Stimulated activated naive CD8-positive, alpha-beta T cell treated with anti-CD3 and anti-CD28 coated beads, Interleukin-15, Interleukin-2, amounts not matched to agents 100 ng/mL and 50 ng/mL, for 24 hours (primary cell): ENCODE results near the gene RNF130.

Source experiments
- H3K27ac Mint-ChIP-seq: one replicate; pipeline ENCODE4 v1.8.0; 2021; ENCODE audit warnings: mild to moderate bottlenecking, mixed read lengths
- H3K27me3 Mint-ChIP-seq: one replicate; pipeline ENCODE4 v1.8.0; 2021; ENCODE audit warnings: mixed read lengths
- H3K36me3 Mint-ChIP-seq: one replicate; pipeline ENCODE4 v1.8.0; 2021; ENCODE audit warnings: low read depth, mixed read lengths
- H3K4me1 Mint-ChIP-seq: one replicate; pipeline ENCODE4 v1.8.0; 2021; ENCODE audit warnings: low read depth, mixed read lengths
- H3K4me3 Mint-ChIP-seq: one replicate; pipeline ENCODE4 v1.8.0; 2021; ENCODE audit warnings: mild to moderate bottlenecking, mixed read lengths
- H3K9me3 Mint-ChIP-seq: one replicate; pipeline ENCODE4 v1.8.0; 2021; ENCODE audit warnings: mixed read lengths

RNF130 gene, protein sequence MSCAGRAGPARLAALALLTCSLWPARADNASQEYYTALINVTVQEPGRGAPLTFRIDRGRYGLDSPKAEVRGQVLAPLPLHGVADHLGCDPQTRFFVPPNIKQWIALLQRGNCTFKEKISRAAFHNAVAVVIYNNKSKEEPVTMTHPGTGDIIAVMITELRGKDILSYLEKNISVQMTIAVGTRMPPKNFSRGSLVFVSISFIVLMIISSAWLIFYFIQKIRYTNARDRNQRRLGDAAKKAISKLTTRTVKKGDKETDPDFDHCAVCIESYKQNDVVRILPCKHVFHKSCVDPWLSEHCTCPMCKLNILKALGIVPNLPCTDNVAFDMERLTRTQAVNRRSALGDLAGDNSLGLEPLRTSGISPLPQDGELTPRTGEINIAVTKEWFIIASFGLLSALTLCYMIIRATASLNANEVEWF

GRCh38 chr5:180071531-180072255, at the start of gene RNF130:
TSS of gene RNF130 (minus strand) at chr5:180071759. CDS start at chr5:180071702, 57 bp downstream.
- Mint-ChIP-seq H3K9me3 (peaks cover 3% of the 10 kb centered on the region), H3K4me1 (peaks cover 24% of the 10 kb centered on the region), H3K27me3 (no peaks in the 10 kb centered on the region), H3K27ac (peak within 1 kb of the TSS; percentile 66), H3K36me3 (no peaks in the 10 kb centered on the region), H3K4me3 (peak within 1 kb of the TSS; percentile 88)

DNA sequence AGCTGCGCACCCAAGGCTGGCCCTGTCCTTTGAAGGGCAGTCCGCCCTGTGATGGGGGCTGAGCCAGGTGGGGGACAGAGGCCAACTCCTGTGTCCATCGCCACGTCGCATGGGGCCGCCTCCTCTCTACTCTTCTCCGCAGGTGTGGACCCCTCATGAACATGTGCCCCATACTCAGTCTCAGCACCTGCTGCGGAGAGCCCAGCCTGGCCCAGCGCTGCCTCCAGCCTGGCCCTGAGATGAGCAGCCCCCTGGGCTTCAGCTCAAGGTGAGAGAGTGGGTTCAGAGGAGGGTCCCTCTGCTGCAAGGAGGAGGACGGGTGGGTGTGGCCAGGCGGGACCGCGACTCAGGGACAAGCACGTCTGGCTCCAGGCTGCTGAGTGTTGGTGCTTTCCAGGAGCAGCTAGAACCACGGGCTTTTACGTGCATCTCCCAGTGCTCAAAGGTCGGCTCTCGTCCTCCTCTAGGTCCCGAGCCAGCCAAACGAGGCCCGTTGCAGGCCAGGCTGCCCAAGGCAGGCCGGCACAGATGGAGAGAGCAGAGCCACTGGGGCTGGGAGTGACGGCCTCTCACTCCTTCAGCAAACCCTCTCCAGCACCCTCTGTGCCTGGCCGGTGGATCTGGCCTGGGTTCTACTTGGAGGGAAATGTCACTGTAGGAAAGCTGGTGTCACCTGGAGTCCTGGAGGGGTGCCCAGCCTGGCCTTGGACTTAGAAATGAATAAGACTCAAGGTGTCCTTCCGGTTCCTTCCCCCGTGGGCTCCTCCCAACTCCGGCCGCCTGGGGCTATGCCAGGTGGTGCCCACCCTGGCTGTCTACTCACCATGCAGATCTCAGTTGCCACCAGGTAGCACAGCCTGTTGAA, 48.9 kb upstream of the RNF130 start:
- Mint-ChIP-seq H3K4me3 (no peak overlapping the region), H3K36me3 (no peaks in the 10 kb centered on the region), H3K27ac (no peak overlapping the region), H3K4me1 (no peaks in the 10 kb centered on the region), H3K27me3 (peaks cover 12% of the 10 kb centered on the region), H3K9me3 (no peaks in the 10 kb centered on the region)

DNA sequence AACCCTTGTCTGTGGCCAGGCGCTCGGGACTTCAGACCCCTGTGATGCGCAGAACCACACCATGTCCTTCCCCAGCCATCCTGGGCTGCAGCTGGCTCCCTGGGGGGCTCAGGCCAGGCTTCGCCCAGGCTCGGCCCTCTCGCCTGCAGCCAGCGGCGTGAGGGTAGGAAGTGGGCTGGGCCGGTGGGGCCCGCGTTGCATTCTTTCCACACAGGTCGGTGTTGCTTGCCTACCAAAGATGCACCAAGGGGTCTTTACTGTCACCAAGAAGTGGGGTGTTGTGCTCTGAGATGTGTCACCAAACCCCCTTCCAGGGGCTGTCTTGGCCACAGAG, 48.3 kb upstream of the RNF130 start:
- Mint-ChIP-seq H3K9me3 (no peaks in the 10 kb centered on the region), H3K36me3 (no peaks in the 10 kb centered on the region), H3K4me3 (no peak overlapping the region), H3K27ac (no peak overlapping the region), H3K4me1 (no peaks in the 10 kb centered on the region), H3K27me3 (peaks cover 12% of the 10 kb centered on the region)

- Mint-ChIP-seq H3K9me3 (no peaks in the 10 kb centered on the region), H3K4me1 (no peaks in the 10 kb centered on the region), H3K27me3 (peaks cover 12% of the 10 kb centered on the region), H3K36me3 (no peaks in the 10 kb centered on the region), H3K4me3 (no peak overlapping the region), H3K27ac (no peak overlapping the region)
Observed at GRCh38 chr5:180119031-180119902, 47.7 kb upstream of the RNF130 start.

DNA sequence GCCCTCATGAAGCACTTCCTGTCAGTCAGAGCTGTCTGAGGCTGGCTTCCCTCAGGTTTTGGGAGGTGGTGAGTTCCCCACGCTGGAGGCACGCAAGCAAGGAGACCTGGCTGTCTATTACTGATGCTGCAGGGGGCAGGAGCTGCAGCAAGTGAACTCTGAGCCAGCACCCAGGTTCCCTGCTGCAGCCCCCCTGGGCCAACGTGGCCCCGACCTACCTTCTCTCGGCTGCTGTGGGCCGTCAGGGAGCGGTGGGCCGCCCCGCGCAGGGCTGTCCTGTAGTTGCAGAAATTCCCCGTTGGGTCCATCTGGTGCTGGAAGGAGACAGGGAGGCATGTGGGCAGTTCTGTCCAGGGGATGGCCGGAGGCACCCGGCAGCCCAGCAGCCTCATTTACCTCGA, 46.8 kb upstream of the RNF130 start:
- Mint-ChIP-seq H3K9me3 (no peaks in the 10 kb centered on the region), H3K4me3 (no peak overlapping the region), H3K27ac (no peak overlapping the region), H3K4me1 (no peaks in the 10 kb centered on the region), H3K27me3 (peaks cover 9% of the 10 kb centered on the region), H3K36me3 (no peaks in the 10 kb centered on the region)

DNA sequence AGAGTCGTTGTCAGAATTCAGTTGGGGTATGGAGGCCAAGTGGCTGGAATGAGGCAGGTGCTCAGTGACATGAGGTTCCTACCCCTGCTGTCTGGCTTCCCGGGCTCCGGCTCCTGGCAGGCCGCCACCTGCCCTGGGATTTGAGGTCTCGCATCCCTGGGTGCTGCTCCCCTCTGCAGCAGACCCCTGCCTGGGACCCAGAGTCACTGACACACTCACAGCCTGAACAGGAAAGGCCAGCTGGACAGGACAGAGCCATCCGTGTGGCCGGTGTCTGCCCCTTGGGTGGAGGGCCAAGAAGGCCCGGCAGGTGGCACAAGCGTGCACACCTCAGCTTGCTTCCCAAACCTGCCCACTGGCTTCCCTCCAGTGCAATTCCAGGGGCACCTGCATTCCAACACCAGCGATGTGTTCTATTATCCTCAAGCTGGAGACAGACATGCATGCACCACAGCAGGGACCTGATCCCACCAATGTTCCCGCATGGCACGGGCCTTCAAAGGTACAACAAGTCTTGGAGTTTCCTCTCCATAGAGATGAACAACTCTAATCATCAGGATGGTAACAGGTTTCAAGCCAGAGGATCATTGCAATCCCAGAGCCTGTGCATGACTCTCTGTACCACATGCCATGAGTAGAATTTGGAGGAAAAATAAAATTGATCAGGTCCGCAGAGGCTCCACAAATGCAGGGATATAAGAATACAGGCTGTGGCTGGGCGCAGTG, 45.6 kb upstream of the RNF130 start:
- Mint-ChIP-seq H3K4me3 (no peak overlapping the region), H3K27me3 (no peaks in the 10 kb centered on the region), H3K27ac (no peak overlapping the region), H3K36me3 (no peaks in the 10 kb centered on the region), H3K4me1 (no peaks in the 10 kb centered on the region), H3K9me3 (no peaks in the 10 kb centered on the region)

DNA sequence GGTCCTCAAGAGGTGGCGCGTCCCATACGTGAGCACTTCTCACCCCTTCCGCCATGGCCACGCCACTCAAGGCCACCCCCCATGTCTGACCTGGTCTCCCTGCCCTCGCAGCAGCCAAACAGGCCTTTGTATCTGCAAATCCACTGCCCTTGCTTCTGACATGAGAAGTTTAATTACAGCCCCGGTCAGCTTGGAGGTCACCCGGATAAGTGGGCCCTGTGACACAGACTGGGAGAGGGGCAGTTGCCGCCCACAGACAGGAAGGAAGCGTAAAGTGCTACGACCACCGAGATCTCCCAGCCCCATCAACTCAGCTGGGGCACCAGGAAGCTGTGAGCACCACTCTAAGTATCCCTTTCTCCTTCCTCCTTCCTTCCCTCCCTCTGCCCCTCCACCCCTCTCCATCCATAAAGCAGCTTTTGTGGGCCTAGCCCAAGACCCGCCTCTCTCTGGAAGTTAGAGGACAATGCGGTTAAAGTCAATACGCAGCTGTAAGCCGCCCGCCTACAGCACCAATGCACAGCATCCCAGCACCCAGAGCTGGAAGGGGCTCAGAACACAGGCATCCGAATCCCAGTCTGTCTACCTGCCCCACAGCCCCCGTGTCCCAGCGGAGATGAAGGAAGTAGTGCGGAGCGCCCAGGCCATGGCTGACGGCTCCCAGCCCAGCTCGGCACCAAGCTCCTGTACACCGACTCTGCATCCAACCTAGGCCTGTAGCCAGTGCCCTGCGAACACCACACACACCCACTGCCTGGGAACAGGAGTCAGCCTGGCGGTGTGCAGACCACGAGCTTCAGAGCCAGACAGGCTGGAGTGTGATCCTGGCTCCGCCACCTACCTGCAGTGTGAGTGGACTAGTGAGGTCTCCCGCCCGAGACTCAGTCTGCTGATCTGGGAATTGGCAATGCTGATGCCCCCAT, 44.8 kb upstream of the RNF130 start:
- Mint-ChIP-seq H3K27me3 (no peaks in the 10 kb centered on the region), H3K4me3 (no peak overlapping the region), H3K4me1 (no peaks in the 10 kb centered on the region), H3K9me3 (no peaks in the 10 kb centered on the region), H3K36me3 (no peaks in the 10 kb centered on the region), H3K27ac (no peak overlapping the region)

- H3K27ac Mint-ChIP-seq: no peak overlapping the region
- H3K4me3 Mint-ChIP-seq: no peak overlapping the region
- no peaks in the 10 kb centered on the region for H3K27me3 Mint-ChIP-seq
- no peaks in the 10 kb centered on the region for H3K9me3 Mint-ChIP-seq
- H3K36me3 Mint-ChIP-seq: no peaks in the 10 kb centered on the region
- H3K4me1 Mint-ChIP-seq: no peaks in the 10 kb centered on the region
Observed at GRCh38 chr5:180115326-180116076, 43.9 kb upstream of the RNF130 start.

DNA sequence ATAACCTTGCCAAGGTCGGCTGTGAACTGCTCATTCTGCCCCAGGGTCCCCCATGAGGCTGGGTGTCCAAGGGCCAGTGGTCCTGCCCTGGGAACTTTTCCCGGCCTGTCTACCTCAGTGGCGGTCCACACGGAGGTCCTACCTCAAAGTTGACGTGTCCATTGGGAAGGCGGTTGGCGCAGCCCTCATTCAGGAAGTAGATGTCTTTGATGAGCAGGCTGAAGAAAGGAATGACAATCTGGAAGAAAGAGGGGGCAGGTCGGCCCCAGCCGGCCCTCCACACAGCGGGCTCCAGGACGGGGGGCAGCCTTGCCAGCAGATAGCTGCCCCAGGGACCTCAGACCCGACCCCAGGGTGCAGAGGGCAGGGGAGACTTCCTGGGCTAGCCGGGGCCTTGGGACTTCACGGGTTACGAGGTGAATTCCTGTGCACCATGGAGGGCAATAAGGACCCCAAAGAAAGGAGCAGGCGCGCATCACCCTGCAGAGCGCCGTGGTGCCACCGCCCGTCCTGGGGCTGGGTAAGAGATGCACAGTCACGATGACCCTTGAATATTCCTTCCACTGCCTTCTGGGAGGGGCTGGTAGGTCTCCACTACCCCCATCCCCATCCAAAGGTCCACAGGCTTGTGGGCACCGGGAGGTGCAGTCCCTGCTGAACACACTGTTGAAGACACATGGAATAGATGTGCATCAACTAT, 42.9 kb upstream of the RNF130 start:
- Mint-ChIP-seq H3K4me1 (no peaks in the 10 kb centered on the region), H3K27me3 (no peaks in the 10 kb centered on the region), H3K4me3 (no peak overlapping the region), H3K9me3 (no peaks in the 10 kb centered on the region), H3K36me3 (no peaks in the 10 kb centered on the region), H3K27ac (no peak overlapping the region)

DNA sequence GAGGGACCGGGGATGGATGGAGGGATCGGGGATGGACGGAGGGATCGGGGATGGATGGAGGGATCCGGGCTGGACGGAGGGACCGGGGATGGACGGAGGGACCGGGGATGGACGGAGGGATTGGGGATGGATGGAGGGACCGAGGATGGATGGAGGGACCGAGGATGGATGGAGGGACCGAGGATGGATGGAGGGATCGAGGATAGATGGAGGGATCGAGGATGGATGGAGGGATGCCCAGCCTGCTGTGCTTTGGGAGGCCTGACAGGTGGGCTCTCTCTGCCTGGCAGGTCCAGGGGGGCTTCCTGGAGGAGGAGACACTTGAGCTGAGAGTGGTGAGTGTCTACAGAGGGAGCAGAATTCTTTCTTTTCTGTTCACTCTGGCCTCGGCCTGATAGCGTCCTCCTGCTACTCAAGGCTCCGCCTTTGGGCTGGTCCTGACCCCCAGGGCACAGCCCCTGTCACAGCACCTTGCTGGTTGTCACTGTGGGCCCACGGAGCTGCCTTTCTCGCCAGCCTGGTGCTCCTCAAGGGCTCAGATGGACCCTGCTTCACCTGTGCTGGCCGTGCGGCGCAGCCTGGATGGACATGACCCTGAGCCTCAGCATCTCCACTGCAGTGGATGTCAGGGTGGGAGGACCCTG, 42.2 kb upstream of the RNF130 start:
- Mint-ChIP-seq H3K9me3 (no peaks in the 10 kb centered on the region), H3K36me3 (no peaks in the 10 kb centered on the region), H3K4me3 (no peak overlapping the region), H3K4me1 (no peaks in the 10 kb centered on the region), H3K27ac (no peak overlapping the region), H3K27me3 (no peaks in the 10 kb centered on the region)

GRCh38 chr5:180112181-180112861, 40.8 kb upstream of the RNF130 start:
- Mint-ChIP-seq H3K27ac (no peak overlapping the region), H3K36me3 (no peaks in the 10 kb centered on the region), H3K27me3 (no peaks in the 10 kb centered on the region), H3K4me1 (no peaks in the 10 kb centered on the region), H3K4me3 (no peak overlapping the region), H3K9me3 (peaks cover 5% of the 10 kb centered on the region)
